Panc1 (cell line): ENCODE measurements around the gene LIPC.

ENCODE experiments used
- POLR2AphosphoS5 ChIP-seq: IDR thresholded peaks from 2 replicates; pipeline ENCODE4 v1.6.1; 2012; ENCODE audit warnings: mild to moderate bottlenecking, low read depth, low read length, moderate library complexity
- REST ChIP-seq, 2 experiments: IDR thresholded peaks; 2 replicates each; pipeline ENCODE4 v1.6.1; 2011 to 2012; ENCODE audit warnings: low read depth in 2 of 2, control low read depth in 1 of 2, low read length in 1 of 2, mild to moderate bottlenecking in 1 of 2, moderate library complexity in 1 of 2; ENCODE audit not compliant: insufficient read depth in 1 of 2
- TCF7L2 ChIP-seq: IDR thresholded peaks from 2 replicates; pipeline ENCODE4 v1.6.1; 2011; ENCODE audit warnings: mild to moderate bottlenecking, low read depth, low read length, inconsistent platforms
- TF ChIP-seq, protein P1 (sequence below): fragments of 450-650 bp; IDR thresholded peaks from 2 replicates; pipeline ENCODE4 v1.5.1; 2017; ENCODE audit warnings: mild to moderate bottlenecking

DNA sequence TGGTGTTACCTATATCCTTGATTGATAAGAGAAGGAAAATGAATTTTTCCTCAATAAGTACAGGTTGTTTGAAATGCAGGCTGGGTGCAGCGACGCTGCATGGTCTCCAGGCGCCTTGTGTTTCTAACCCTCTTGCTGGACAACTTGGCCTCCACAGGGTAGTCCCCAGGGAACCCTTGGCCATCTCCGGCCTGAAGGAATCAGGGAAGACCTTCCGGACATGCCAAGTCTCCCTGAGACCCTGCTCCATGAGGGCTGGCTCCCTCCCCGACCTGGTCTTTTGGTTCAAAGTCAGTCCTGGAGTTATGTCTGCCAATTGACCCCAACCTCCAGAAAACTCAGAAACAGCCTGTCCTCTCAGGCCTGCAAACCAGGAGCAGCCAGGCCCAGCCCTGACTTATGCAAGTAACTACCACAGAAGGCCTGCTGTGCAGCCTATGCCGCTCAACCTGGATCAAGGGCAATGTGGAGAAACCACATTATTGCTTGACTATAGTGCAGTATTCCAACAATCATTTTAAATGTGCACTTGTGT, 98.3 kb downstream of the LIPC start:
- TF ChIP-seq, protein P1, sequence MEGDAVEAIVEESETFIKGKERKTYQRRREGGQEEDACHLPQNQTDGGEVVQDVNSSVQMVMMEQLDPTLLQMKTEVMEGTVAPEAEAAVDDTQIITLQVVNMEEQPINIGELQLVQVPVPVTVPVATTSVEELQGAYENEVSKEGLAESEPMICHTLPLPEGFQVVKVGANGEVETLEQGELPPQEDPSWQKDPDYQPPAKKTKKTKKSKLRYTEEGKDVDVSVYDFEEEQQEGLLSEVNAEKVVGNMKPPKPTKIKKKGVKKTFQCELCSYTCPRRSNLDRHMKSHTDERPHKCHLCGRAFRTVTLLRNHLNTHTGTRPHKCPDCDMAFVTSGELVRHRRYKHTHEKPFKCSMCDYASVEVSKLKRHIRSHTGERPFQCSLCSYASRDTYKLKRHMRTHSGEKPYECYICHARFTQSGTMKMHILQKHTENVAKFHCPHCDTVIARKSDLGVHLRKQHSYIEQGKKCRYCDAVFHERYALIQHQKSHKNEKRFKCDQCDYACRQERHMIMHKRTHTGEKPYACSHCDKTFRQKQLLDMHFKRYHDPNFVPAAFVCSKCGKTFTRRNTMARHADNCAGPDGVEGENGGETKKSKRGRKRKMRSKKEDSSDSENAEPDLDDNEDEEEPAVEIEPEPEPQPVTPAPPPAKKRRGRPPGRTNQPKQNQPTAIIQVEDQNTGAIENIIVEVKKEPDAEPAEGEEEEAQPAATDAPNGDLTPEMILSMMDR: no peak
- no peak for TF ChIP-seq REST (IDR thresholded peaks at IDR 0.05; ENCODE audit: insufficient read depth in 1 of 2, low read depth in 2 of 2, low read length in 1 of 2)
- no peak for TF ChIP-seq TCF7L2
- TF ChIP-seq POLR2AphosphoS5: no peak
